ENCODE results near the gene PHETA2. TPM values are rescaled to one million over a fixed set of nuclear protein-coding genes. Genes with fewer than 3 reads are reported as not detected.

PHETA2 gene
- total RNA-seq, 1 experiment from 2014 or later, result 2.6 TPM

DNA sequence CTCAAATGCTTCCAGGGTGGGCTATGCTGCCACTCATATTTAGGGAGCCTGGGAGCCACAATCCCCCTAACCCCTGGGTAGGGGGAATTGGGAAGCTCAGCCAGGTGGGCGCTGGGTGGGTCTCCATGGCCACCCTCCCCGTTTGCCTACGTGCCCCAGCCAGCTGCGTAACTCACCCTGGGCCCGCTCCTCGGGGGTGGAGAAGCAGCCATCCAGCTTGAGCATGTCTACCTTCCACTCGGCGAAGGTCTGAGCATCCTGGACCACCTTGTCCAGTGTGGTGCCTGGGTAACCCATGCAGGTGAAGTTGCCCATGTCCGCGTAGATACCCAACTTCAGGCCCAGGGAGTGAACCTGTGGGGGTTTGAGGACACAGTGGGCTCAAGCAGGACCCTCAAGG lies 7.1 kb upstream of the PHETA2 start:
- H2AK5ac ChIP-seq (ENCODE audit: insufficient read length, low read length), result no peak overlapping the region
- H3K4ac ChIP-seq (ENCODE audit: low read depth, low read length), result no peak overlapping the region
- no peaks in the 10 kb centered on the region for H3K27me3 ChIP-seq (ENCODE audit: insufficient read depth, low read length)
- no peaks in the 10 kb centered on the region for H3K79me1 ChIP-seq (ENCODE audit: insufficient read depth, low read depth, low read length, poor library complexity, severe bottlenecking)
- H4K8ac ChIP-seq (replicated peaks; ENCODE audit: insufficient read length, low read depth, low read length), result no peak overlapping the region
- H3K9ac ChIP-seq (ENCODE audit: extremely low read depth, insufficient read length, low read length), result no peak overlapping the region
- no peak overlapping the region for H3K4me2 ChIP-seq (ENCODE audit: insufficient read depth, insufficient read length, low read length)
- H3K18ac ChIP-seq (ENCODE audit: insufficient read length, low read depth, low read length), result no peak overlapping the region
- peaks cover 8% of the 10 kb centered on the region for H3K23me2 ChIP-seq (ENCODE audit: insufficient read length, low read depth, low read length, poor library complexity, severe bottlenecking)
- TF ChIP-seq, protein P1, sequence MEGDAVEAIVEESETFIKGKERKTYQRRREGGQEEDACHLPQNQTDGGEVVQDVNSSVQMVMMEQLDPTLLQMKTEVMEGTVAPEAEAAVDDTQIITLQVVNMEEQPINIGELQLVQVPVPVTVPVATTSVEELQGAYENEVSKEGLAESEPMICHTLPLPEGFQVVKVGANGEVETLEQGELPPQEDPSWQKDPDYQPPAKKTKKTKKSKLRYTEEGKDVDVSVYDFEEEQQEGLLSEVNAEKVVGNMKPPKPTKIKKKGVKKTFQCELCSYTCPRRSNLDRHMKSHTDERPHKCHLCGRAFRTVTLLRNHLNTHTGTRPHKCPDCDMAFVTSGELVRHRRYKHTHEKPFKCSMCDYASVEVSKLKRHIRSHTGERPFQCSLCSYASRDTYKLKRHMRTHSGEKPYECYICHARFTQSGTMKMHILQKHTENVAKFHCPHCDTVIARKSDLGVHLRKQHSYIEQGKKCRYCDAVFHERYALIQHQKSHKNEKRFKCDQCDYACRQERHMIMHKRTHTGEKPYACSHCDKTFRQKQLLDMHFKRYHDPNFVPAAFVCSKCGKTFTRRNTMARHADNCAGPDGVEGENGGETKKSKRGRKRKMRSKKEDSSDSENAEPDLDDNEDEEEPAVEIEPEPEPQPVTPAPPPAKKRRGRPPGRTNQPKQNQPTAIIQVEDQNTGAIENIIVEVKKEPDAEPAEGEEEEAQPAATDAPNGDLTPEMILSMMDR (conservative IDR thresholded peaks at IDR 0.05), result no peak
- no peak overlapping the region for H3K27ac ChIP-seq (ENCODE audit: insufficient read length, low read depth, low read length)
- H3K4me1 ChIP-seq (ENCODE audit: insufficient read depth, low read length), result peaks cover 10% of the 10 kb centered on the region; the same call in 1 of the 2 replicates
- no peak overlapping the region for H3K14ac ChIP-seq (ENCODE audit: insufficient read depth, low read length)
- no peak overlapping the region for H2BK15ac ChIP-seq (ENCODE audit: low read depth, low read length)
- Mint-ChIP-seq H3K4me1 (peaks cover 28 to 34% of the 10 kb centered on the region in 2 experiments), H3K27me3 (ENCODE audit: low read depth) (no peaks in the 10 kb centered on the region; the same call in none of the 2 replicates), H3K27ac (no peak overlapping the region), H3K4me3 (no peak overlapping the region), H3K9me3 (no peaks in the 10 kb centered on the region; a peak in 2 of 5 replicates), H3K36me3 (ENCODE audit: insufficient read depth in 1 of 3, low read depth in 3 of 3) (peaks cover 23 to 49% (median 38%) of the 10 kb centered on the region in 3 experiments)
- H3K79me2 ChIP-seq (ENCODE audit: insufficient read depth, low read length), result no peaks in the 10 kb centered on the region
- no peak overlapping the region for H2BK120ac ChIP-seq (ENCODE audit: low read depth, low read length, poor library complexity, severe bottlenecking)
- H2AFZ ChIP-seq (ENCODE audit: low read length), result no peak overlapping the region
- no peak overlapping the region for H2BK12ac ChIP-seq (ENCODE audit: insufficient read length, low read depth, low read length)
- H3K23ac ChIP-seq (ENCODE audit: insufficient read length, low read depth, low read length), result no peak overlapping the region
- no peak overlapping the region for H3K56ac ChIP-seq (ENCODE audit: insufficient read length, low read depth, low read length)
- no peak for DNase-seq
- H4K20me1 ChIP-seq (ENCODE audit: control insufficient read depth, insufficient read depth, insufficient read length), result no peaks in the 10 kb centered on the region
- H3T11ph ChIP-seq (ENCODE audit: low read length), result no peak overlapping the region
- H4K91ac ChIP-seq (ENCODE audit: insufficient read length, low read depth, low read length), result no peak overlapping the region
- no peaks in the 10 kb centered on the region for H3K9me3 ChIP-seq (ENCODE audit: control insufficient read depth, low read depth, low read length)
- no peak overlapping the region for H2BK20ac ChIP-seq (ENCODE audit: low read depth, low read length, poor library complexity, severe bottlenecking)
- H4K5ac ChIP-seq (ENCODE audit: insufficient read length, low read depth, low read length), result no peak overlapping the region
- H2BK5ac ChIP-seq (ENCODE audit: insufficient read length, low read length), result no peak overlapping the region
- WGBS (ENCODE audit: extremely low coverage, insufficient read length, low lambda C conversion rate), result no CpG with 5 or more reads among the region's 10 CpGs

Data from H9 (cell line).